GM18520 (cell line): ENCODE measurements around the gene DNAH1.
"Not testable (repeated sequence)": the region's sequence is repeated elsewhere in the genome, so short reads cannot be mapped to it uniquely, and the experiment has no call there.

Source experiments
- ATAC-seq: cut with Tn5 transposase; IDR thresholded peaks from one replicate; pipeline ENCODE4 v1.9.1; 2021; ENCODE audit not compliant: unreplicated experiment

The DNAH1 gene

DNA sequence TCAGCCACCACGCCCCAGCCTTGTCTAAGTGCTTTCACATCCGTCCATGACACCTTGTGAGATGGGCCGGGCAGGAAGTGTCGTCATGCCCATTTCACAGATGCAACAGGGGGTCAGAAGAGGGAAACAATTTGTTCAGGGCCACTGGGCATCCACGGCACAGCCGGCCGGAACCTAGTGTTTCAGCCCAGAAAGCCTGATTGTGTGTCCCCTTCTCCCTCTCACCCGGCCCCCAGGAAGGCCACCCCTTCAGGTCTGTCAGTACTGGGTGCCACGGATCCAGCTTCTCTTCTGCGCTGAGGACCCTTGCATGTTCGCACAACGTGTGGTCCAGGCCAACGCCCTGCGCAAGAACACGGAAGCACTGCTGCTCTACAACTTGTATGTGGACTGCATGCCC is 15.8 kb downstream of the DNAH1 start:
- no peak for ATAC-seq

DNA sequence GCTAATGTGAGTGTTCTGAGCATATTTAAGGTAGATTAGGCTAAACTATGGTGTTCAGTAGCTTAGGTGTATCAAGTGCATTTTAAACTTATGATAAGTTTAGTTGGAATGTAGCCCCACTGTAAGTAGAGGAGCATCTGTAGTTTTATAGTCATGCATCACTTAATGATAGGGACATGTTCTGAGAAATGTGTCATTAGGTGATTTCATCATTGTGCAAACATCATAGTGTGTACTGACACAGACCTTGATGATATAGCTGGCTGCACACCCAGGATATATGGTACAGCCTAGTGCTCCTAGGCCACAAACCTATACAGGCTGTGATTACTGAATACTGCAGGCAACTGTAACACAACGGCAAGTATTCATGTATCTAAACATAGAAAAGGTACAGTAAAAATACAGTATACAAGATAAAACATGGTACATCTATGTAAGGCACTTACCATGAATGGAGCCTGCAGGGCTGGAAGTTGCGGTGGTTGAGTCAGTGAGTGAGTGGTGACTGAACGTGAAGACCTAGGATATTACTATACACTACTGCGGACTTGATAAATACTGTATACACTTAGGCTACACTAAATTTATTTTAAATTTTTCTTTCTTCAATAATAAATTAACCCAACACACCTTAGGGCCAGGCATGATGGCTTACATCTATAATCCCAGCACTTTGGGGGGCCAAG is 17.9 kb downstream of the DNAH1 start:
- no peak for ATAC-seq

DNA sequence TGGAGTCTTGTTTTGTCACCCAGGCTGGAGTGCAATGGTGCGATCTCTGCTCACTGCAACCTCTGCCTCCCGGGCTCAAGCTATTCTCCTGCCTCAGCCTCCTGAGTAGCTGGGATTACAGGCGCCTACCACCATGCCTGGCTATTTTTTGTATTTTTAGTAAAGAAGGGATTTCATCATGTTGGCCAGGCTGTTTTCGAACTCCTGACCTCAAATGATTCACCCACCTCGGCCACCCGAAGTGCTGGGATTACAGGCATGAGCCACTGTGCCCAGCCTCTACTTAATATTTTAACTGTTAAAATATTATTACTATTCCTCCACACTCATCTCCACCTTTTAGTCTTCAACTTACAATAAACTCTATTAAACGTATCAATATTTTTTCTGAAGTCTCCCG is 22.0 kb downstream of the DNAH1 start:
- ATAC-seq = not testable (repeated sequence)

DNA sequence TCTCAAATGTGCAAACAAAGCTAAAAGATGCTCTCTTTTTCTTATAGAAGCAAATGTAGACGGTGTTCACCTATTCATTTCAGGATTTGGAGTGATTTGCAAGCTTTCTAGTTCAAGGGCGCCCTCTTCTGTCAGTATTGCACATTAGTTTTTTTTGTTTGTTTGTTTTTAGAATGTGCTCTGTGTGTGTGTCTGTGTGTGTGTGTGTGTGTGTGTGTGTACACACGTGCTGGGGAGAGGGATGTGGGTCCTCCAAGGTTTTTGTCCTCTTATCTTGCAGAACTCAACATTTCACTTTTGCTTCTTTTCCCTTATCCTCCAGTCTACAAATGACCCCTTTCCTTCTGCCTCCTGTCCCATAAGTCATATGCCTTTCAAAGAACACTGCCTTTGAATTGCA is 23.5 kb downstream of the DNAH1 start:
- no peak for ATAC-seq

DNA sequence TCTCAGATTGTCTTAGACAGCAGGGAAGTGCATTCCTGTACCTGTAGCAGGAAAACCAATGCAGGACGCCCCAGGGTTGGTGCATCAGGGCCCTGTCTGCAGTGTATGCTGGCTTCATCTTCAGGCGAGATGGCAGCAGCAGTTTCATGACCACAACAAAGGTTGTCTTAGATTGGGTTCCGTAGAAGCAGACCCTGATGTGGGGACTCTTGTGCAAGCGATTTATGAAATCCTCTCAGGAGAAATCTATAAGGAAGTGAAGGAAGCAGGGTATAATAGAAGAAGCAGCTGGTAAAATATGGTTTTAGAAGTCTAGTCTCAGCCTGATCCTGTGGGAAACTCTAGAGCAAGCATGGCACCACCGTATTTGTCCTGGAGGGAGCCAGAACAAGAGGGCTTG is 25.0 kb downstream of the DNAH1 start:
- no peak for ATAC-seq

DNA sequence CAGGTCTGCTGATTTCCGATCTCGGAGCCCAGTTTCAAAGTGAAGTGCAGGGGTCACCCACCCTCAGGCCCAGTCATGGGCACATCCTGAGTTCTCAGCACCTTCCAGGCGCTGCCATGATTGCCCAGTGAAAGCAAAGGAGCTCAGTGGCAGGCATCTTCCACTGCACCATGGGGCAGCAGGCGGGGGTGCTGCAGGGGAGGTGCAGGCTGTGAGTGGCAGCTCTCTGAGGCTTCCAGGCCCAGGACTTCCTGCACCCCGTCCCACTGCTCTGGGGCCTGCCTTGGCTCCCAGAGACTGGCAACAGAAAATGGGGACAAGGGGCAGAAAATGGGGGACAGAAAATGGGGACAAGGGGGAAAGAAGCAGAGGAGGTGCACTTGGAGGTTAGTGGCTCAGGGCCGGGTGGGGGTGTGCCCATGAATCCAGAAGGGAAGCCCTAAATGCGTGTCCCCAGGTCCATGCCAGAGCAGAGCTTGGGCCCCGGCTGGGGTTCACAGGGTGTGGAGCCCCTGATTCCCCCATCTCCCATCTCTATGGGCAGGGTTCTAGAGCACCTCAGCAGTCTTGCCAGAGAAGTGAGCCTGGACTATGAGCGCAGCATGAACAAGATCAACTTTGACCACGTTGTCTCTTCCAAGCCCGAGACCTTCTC is 28.0 kb downstream of the DNAH1 start:
- ATAC-seq = no peak

DNA sequence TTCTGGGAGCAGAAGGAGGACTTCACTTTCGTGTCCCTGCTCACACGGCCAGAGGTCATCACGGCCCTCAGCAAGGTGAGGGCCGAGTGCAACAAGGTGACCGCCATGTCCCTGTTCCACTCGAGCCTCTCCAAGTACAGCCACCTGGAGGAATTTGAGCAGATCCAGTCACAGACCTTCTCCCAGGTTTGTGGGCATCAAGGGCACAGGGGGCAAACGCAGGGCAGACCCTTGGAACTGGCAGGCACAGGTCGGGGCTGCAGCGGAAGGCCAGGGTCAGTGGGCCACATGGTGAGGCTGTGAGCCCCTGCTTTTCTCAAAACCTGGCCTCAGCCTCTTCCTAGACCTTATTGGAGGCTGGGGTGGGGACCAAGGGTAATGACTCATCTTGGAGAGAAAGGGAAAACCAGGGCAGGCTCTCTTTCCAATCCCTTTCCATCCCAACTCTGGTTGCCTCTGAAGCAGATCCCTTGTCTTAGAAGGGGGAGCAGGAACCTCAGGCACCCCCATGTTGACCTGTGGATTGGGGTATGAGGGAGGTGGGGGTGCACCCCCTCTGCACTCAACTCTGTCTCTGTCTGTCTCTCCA is 29.5 kb downstream of the DNAH1 start:
- no peak for ATAC-seq

DNA sequence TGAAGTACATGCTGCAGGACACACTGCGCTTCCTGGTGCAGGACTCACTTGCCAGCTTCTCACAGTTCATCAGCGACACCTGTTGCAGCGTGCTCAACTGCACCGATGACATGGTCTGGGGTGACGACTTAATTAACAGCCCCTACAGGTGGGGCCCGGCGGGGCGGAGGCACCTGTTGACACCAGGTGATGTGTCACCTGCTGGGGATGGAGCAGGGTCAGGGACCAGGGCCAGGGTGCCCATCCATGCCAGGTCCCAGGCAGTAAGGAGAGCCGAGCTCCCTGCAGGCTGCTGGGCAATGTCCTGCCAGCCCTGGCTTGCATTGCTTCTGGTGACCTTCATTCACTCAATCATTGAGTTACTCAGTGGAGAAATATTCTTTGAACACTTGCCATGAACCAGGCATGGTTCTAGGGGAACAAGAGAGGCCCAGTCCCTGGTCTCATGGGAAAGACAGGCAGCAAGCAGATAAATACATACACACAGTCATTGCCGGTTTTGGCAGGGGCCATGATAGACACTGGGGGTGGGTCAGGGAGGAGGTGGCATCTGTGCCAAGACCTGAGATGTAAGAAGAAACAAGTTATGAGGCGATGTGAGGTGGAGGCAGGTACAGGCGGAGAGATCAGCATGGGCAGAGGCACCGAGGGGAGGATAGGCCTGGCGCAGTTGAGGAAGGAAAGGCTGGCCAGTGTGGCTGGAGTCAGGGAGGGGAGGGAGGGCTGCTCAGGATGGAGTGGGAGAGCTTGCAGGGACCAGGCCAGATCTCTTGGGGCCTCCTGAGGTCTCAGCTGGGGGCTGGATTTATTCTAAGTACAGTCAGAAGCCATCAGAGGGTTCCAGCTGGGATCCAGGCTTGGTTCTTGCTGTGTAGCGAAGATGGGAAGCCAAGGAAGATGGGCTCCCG is 30.8 kb downstream of the DNAH1 start:
- no peak for ATAC-seq

DNA sequence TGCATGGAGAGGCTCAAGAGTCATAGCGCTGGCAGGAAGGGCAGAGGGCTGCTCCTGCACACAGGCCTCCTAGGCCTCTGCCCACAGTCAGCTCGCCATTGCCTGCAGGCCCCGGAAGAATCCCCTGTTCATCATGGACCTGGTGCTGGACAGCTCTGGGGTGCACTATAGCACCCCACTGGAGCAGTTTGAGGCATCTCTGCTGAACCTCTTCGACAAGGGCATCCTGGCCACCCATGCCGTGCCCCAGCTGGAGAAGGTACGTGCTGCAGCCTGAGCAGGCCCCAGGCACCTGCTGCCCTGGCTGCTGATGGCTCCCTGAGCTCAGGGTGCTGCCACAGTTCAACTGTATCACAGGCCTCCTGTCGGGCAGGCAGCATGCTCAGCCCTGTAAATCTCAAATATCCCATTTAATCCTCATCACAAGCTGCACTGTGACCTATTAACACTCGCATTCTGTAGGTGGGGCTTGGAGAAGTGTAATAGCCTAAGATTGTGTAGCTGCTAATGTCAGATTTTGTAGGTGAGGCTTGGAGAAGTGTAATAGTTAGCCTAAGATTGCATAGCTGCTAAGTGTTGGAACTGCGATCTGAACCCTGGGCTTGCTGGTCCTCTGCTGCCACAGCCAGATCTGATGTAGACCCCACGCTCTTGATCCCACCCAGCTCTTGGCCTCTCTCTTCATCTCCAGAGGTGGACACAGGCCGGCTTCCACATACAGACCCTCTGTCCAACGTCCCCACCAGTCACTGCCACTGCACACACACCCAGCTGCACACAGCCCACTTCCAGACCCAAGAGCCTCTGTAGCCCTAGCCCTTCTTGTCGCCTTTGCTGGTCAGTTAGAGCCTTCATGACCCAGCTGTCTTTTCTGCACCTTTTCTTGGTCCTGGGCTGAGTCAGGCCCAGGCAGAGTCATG is 31.9 kb downstream of the DNAH1 start:
- no peak for ATAC-seq

DNA sequence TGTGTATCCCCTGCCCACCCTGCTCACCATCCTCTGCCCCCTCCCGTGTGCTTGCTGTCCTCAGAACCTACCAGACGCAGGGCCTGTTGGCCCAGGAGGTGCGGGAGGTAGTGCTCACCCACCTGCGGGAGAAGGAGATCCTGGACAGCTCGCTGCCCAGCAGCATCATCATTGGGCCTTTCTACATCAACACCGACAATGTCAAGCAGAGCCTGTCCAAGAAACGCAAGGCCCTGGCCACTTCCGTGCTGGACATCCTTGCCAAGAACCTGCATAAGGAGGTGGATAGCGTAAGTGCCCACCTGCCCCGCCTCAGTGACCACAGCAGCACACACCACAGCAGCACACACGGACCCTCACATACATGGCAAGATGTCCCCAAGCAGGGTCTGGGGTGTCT is 33.0 kb downstream of the DNAH1 start:
- ATAC-seq = no peak

DNA sequence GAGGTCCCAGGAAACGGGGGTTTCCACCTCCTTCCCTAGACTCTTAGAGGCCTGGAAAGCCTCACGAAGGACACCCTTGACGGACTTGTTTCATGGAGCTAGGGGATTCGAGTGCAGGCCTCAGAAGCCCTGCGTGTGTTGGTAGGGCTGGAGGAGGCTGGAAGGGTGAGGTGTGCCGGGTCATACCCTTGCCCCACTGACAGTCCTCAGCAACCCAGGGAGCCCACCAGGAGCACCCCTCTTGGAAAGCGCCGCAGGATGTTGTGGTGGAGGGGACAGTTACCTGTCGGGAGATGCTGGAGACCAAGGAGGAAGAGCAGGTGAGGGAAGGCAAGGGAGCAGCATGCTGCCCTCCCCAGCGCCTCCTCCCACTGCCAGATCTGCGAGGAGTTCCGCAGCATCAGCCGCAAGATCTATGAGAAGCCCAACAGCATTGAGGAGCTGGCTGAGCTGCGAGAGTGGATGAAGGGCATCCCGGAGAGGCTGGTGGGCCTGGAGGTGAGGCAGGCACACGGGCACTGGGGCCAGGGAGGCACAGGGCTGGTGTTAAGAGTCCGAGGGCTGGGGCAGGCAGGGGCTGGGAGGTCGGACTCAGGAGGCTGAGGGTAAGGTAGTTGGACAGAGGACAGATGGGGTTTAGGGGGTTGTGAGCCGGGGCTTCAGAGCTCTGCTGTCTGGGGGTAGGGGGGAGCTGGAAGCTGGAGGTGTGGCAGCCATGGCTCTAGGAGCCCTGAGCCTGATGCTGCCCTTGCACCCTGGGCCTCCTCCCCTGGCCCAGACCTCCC is 33.7 kb downstream of the DNAH1 start:
- no peak for ATAC-seq

DNA sequence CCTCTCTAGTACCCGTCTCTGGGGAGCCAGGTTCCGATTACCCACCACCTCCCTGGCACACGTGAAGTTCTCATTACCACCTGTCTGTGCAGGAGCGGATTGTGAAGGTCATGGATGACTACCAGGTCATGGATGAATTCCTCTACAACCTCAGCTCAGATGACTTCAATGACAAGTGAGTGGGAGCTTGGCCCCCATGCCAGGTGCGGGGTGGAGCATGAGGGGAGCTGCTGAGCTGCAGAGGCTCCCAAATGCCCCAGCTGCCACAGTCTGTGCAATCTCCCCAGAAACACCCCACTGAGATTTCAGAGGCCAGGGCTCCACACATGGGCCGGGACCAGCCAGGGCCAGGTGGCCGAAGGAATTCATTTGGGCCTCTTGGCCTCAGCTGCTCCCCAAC is 34.3 kb downstream of the DNAH1 start:
- no peak for ATAC-seq

DNA sequence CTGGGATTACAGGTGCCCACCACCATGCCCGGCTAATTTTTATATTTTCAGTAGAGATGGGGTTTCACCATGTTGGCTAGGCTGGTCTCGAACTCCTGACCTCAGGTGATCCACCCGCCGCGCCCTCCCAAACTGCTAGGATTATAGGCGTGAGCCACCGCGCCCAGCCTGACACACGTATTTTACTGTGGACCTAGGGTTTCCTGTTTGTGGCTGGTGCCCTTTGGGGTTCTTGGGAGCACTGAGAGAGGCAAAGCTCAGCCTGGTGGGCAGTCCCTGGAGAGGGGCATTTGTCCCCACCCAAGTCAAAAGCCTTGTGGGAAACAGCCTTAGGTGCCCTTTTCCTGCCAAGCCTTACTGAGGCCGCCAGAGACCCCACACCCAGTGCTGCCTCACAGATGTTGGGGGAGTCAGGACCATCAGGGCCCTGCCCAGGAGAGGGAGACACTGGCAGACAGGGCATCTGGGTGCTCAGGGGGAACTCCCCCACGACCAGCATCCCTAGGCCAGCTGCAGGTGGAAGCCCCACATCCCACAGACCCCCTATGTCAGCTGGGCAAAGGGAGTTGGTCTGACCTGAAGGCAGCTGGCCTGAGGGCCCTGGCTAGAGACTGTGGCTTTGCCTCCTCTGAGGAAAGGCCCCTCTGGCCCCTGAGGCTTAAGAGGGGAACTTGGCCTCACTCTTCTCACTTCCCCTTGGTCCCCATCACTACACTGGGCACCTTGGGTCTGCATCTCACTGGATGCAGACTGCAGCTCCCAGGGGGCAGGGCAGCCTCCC is 35.1 kb downstream of the DNAH1 start:
- ATAC-seq = no peak

DNA sequence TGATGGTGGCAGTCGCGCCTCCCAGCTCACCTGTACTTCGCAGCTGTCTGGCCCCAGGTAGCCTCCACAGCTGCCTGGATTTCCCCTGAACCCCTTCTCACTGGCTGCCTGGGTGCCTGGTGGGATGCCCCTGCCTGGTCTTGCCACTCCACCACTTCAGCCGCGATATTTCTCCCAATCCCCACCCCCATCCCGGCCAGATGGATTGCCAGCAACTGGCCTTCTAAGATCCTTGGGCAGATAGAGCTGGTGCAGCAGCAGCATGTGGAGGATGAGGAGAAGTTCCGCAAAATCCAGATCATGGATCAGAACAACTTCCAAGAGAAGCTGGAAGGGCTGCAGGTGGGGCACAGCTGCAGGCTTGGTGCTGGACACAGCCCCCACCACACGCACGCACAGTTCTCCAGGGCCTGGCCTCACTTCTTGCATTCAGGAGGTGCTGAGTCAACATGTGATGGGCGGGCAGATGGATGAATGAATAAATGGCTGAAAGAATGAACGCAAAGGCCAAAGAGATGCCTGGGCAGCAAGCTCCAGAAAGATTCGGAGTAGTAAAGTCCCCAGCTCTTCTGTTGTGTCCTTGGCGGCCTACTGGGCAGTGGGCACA is 35.7 kb downstream of the DNAH1 start:
- no peak for ATAC-seq

DNA sequence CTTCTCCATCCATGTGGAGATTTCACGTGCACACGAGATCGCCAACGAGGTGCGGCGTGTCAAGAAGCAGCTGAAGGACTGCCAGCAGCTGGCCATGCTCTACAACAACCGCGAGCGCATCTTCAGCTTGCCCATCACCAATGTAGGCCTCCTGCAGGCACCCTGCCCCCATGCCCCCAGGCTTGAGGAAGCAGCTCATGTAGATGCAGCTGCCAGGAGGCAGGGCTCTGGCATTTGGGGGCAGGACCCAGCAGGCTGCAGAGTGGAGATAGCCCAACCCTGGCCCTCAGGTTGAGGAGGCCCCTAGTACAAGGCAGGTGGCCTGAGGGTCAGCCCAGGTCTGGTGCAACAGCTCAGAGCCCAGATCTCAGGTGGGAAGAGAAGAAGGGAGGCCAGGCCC is 36.4 kb downstream of the DNAH1 start:
- no peak for ATAC-seq

DNA sequence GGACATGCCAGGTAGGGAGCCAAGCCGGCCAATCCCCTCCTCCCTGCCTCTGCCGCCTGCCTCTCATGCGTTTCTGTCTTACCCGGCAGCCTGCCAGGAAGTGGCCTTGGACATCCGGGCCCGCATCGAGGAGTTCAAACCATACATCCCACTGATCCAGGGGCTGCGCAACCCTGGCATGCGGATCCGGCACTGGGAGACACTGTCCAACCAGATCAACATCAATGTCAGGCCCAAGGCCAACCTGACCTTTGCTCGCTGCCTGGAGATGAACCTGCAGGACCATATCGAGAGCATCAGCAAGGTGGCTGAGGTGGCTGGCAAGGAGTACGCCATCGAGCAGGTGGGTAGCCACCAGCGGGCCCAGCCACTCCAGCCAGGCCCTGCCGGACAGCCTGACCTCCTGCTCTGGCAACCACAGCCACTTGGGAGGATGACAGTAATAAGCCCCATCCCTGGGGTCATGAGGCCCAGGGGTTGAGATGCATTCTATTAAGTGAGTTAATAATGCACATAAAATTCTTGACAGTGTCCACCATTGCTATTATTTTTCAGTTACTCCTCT is 37.3 kb downstream of the DNAH1 start:
- no peak for ATAC-seq

DNA sequence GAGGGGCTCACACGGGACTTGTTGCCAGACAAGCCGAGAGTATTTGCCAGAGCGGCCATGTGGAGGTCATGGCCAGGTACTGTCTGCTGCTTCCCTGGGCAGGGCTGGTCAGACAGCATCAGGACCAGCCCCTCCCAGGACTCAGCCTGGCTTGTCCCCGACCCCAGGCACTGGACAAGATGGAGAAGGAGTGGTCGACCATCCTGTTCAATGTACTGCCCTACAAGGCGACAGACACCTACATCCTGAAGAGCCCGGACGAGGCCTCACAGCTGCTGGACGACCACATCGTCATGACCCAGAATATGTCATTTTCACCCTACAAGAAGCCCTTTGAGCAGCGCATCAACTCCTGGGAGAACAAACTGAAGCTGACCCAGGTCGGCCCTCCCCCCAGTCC is 38.6 kb downstream of the DNAH1 start:
- ATAC-seq = no peak

DNA sequence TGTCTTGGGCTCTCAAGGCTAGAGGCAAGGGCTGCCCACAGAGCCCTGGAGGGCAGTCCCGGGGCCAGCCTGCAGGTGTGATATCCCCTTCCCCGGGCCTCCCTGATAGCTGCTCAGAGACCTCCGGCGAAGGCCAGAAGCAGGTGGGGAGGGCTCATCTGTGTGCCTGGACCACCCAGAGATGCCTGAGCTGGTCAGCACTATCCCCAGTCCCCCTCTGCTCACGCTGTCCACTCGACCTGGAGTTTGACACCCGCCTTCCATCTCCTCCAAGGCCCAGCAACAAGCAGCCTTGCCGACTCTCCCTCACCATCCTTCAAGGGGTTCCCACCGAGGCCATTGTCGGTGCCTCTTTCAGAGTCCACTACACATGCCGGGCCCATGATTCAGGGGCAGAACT is 39.4 kb downstream of the DNAH1 start:
- no peak for ATAC-seq
